ENCODE data around the gene CRY2.

GRCh38 chr11:45925550-45925949 lies 78.3 kb downstream of the CRY2 start:
- TF ChIP-seq POLR2AphosphoS5 (IDR thresholded peaks at IDR 0.05) (no peak), POLR2A (IDR thresholded peaks at IDR 0.05) (no peak)
